Activated CD8-positive, alpha-beta T cell treated with anti-CD3 and anti-CD28 coated beads, Interleukin-2, amount 10 ng/mL, durations not matched to agents 7 days and 5 days (primary cell): Measurements from ENCODE around the gene NAA30. TPM values are rescaled to one million over a fixed set of nuclear protein-coding genes. Genes with fewer than 3 reads are reported as not detected.

Experiments
- ATAC-seq: fragments of 150-1000 bp; cut with Tn5 transposase; one replicate; pipeline ENCODE4 v1.10.0; 2021; ENCODE audit warnings: moderate library complexity
- CTCF ChIA-PET: fragments of 350-600 bp; sonication (Branson Sonifier 250); formaldehyde crosslinking; loops from one replicate; lab custom pipeline; 2021; ENCODE audit warnings: antibody characterized with exemption; lab: Charles Lee
- POLR2A ChIA-PET: fragments of 350-600 bp; sonication (Branson Sonifier 250); formaldehyde crosslinking; loops from one replicate; lab custom pipeline; 2021; ENCODE audit warnings: antibody characterized with exemption; lab: Charles Lee
- DNase-seq: peaks from one replicate; pipeline ENCODE4 v3.0.0-alpha.2; 2020
- H3K27ac Mint-ChIP-seq: one replicate; pipeline ENCODE4 v1.8.0; 2021; ENCODE audit warnings: mild to moderate bottlenecking, mixed read lengths
- H3K27me3 Mint-ChIP-seq: one replicate; pipeline ENCODE4 v1.8.0; 2021; ENCODE audit warnings: low read depth, mixed read lengths
- H3K36me3 Mint-ChIP-seq: one replicate; pipeline ENCODE4 v1.8.0; 2021; ENCODE audit warnings: low read depth, mixed read lengths
- H3K4me1 Mint-ChIP-seq: one replicate; pipeline ENCODE4 v1.8.0; 2021; ENCODE audit warnings: low read depth, mixed read lengths
- H3K4me3 Mint-ChIP-seq: one replicate; pipeline ENCODE4 v1.8.0; 2021; ENCODE audit warnings: mild to moderate bottlenecking, mixed read lengths
- H3K9me3 Mint-ChIP-seq: one replicate; pipeline ENCODE4 v1.8.0; 2022; ENCODE audit warnings: mixed read lengths; ENCODE audit not compliant: insufficient read depth
- total RNA-seq, 2 experiments: library from RNA; stranded (reverse); gene quantifications; one replicate each; pipeline ENCODE4 v1.2.3, GENCODE V29; 2021

NAA30 gene
- total RNA-seq, 2 experiments from 2014 or later, result 12.7 to 16.0 TPM

GRCh38 chr14:57435923-57436322 lies 45.5 kb downstream of the NAA30 start:
- CTCF ChIA-PET, result no interaction called here
- no peak overlapping the region for H3K4me3 Mint-ChIP-seq
- H3K9me3 Mint-ChIP-seq, result no peaks in the 10 kb centered on the region
- H3K27me3 Mint-ChIP-seq, result peaks cover 7% of the 10 kb centered on the region
- no peak for DNase-seq
- no peak for ATAC-seq
- POLR2A ChIA-PET, result no interaction called here
- no peaks in the 10 kb centered on the region for H3K36me3 Mint-ChIP-seq
- H3K4me1 Mint-ChIP-seq, result no peaks in the 10 kb centered on the region
- no peak overlapping the region for H3K27ac Mint-ChIP-seq

- H3K27me3 Mint-ChIP-seq, result peaks cover 4% of the 10 kb centered on the region
- no peaks in the 10 kb centered on the region for H3K36me3 Mint-ChIP-seq
- H3K27ac Mint-ChIP-seq, result no peak overlapping the region
- H3K4me1 Mint-ChIP-seq, result no peaks in the 10 kb centered on the region
- ChIA-PET POLR2A (no interaction called here), CTCF (no interaction called here)
- no peak overlapping the region for H3K4me3 Mint-ChIP-seq
- DNase-seq (no peak), ATAC-seq (no peak)
- H3K9me3 Mint-ChIP-seq, result no peaks in the 10 kb centered on the region
These were observed 71.5 kb downstream of the NAA30 start for GRCh38 chr14:57461777-57462320.

- ChIA-PET POLR2A (no interaction called here), CTCF (no interaction called here)
- ATAC-seq (no peak), DNase-seq (no peak)
- Mint-ChIP-seq H3K27me3 (peaks cover 3% of the 10 kb centered on the region), H3K4me1 (no peaks in the 10 kb centered on the region), H3K36me3 (no peaks in the 10 kb centered on the region), H3K9me3 (no peaks in the 10 kb centered on the region), H3K4me3 (no peak overlapping the region), H3K27ac (no peak overlapping the region)
These were observed 72.2 kb downstream of the NAA30 start for GRCh38 chr14:57462551-57462950.

- Mint-ChIP-seq H3K4me1 (no peaks in the 10 kb centered on the region), H3K36me3 (no peaks in the 10 kb centered on the region), H3K9me3 (no peaks in the 10 kb centered on the region), H3K27me3 (no peaks in the 10 kb centered on the region), H3K4me3 (no peak overlapping the region), H3K27ac (no peak overlapping the region)
- DNase-seq (no peak), ATAC-seq (no peak)
- ChIA-PET CTCF (no interaction called here), POLR2A (no interaction called here)
These were observed 73.8 kb downstream of the NAA30 start for GRCh38 chr14:57464008-57464730.

Other genes with a start within 250 kb of the NAA30 start
- 10 to 100 TPM; 69.2 to 69.6 TPM for gene EXOC5, start 121.7 kb upstream of the NAA30 start, total RNA-seq
- gene AP5M1, start 121.6 kb upstream of the NAA30 start, total RNA-seq, result 10 to 100 TPM; 45.2 to 46.3 TPM
- under 1 TPM in 1 of 2 experiments, not detected in 1; 0.21 TPM for gene CCDC198, start 103.3 kb downstream of the NAA30 start, total RNA-seq